ENCODE data around the gene UMPS. TPM values are rescaled to one million over a fixed set of nuclear protein-coding genes. Genes with fewer than 3 reads are reported as not detected.
"Not testable (repeated sequence)": the region's sequence is repeated elsewhere in the genome, so short reads cannot be mapped to it uniquely, and the experiment has no call there.

Gene UMPS
- total RNA-seq, 1 donor from 2014 or later, result 28.7 TPM

DNA sequence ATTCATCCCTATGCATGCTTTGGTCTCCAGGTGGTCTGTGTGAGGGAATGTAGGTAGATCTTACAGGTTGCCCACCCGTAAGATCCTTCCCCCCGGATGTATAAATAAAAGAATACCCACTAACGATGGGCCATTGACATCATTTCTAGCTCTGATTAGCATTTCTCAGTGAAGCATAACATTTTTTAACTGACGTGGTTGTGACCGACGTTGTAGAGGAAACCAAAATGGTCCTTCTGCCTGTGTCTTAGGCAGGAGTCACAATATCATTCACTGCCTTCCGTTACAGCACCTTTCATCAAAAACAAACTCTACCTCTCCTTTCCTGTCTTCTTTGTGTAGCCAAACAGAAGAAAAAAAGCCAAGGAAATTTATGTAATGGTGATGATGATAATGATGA lies 27.3 kb upstream of the UMPS start:
- no peak for DNase-seq (ENCODE audit: low read depth)
- H3K4me3 ChIP-seq (ENCODE audit: low read depth, low read length), result no peak overlapping the region
- TF ChIP-seq CTCF (conservative IDR thresholded peaks at IDR 0.05; ENCODE audit: low read depth, low read length), result no peak

DNA sequence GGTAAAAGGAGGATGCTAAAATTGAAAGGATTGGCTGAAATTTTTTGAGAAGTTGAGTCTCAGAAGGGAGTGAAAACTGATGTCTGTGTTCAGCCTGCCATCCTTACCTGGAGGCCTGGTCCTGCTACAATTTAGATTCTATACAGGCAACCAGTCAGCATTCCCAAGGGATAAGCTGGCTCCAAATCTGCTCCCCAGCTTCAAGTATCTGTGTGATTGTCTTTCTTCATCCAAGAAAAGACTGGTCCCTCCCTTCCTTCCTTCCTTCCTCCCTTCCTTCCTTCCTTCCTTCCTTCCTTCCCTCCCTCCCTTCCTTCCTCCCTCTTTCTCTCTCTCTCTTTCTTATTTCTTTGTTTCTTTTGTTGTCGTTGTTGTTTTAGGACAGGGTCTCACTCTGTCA lies 24.7 kb upstream of the UMPS start:
- TF ChIP-seq CTCF (conservative IDR thresholded peaks at IDR 0.05; ENCODE audit: low read depth, low read length), result no peak
- no peak overlapping the region for H3K4me3 ChIP-seq (ENCODE audit: low read depth, low read length)
- no peak for DNase-seq (ENCODE audit: low read depth)

DNA sequence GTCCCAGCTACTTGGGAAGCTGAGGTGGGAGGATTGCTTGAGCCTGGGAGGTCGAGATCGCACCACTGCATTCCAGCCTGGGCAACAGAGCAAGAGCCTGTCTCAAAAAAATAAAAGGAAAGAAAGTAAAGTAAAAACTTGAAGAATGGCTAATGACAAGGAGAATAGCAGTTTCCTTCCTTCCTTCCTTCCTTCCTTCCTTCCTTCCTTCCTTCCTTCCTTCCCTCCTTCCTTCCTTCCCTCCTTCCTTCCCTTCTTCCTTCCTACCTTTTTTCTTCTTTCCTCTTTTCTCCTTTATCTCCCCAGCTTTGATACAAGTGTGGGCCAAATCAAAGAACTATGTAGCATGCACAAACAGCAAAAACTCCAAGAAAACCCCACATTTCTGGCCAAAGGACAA lies 23.0 kb upstream of the UMPS start:
- not testable (repeated sequence) for DNase-seq (ENCODE audit: low read depth)

DNA sequence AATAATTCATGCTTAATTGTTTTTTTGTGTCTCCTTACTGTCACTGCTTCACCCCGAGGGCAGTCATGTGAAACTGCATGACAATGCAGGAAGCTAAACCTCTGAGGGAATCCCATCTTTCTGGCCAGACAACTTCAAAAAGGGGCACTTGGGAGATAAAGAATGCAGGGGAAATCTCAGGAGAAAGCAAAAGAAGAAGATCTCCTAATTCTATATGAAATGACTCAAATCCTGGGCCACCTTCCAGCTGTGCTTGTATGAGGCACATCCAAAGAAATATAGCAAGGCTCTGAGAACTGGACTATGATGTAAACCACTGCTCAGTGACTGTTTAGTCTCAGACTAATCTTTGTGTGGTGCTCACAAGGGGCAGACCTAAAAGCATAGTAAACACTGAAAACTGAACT lies 22.6 kb upstream of the UMPS start:
- DNase-seq (ENCODE audit: low read depth), result no peak
- TF ChIP-seq CTCF (conservative IDR thresholded peaks at IDR 0.05; ENCODE audit: low read depth, low read length), result no peak
- no peak overlapping the region for H3K4me3 ChIP-seq (ENCODE audit: low read depth, low read length)

More for the DNA sequence above, 23.0 kb upstream of the UMPS start:
- H3K4me3 ChIP-seq (ENCODE audit: low read depth, low read length), result not testable (repeated sequence)

DNA sequence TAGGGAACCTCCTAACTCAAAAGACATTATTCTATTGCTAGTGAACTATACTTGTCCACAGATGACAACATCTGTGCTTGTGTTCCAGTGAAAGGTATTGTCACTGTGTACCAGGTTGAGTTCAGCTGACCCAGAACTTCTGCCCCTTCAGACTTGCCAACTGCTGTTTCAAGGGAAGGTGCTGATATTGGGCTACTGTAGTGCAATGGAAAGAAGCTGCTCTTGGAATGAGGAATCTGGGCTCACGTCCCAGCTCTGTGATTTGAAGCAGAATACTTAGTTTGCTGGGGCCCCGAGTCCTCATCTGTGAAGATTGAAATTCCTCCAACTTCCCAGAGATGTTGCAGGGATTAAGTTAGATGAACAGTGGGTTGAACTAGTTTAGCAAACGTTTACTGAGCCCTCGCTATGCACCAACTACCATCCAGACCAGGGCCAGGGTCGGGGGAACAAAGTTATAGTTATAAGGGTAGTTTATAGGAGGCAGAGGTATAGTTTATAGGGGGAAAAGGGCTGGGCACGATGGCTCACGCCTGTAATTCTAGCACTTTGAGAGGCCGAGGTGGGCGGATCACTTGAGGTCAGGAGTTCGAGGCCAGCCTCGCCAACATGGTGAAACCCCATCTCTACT lies 15.9 kb upstream of the UMPS start:
- no peak overlapping the region for H3K4me3 ChIP-seq (ENCODE audit: low read depth, low read length)
- TF ChIP-seq CTCF (conservative IDR thresholded peaks at IDR 0.05; ENCODE audit: low read depth, low read length), result no peak
- no peak for DNase-seq (ENCODE audit: low read depth)

- TF ChIP-seq CTCF (conservative IDR thresholded peaks at IDR 0.05; ENCODE audit: low read depth, low read length), result no peak
These were observed 7.7 kb upstream of the UMPS start for GRCh38 chr3:124722589-124722988.

DNA sequence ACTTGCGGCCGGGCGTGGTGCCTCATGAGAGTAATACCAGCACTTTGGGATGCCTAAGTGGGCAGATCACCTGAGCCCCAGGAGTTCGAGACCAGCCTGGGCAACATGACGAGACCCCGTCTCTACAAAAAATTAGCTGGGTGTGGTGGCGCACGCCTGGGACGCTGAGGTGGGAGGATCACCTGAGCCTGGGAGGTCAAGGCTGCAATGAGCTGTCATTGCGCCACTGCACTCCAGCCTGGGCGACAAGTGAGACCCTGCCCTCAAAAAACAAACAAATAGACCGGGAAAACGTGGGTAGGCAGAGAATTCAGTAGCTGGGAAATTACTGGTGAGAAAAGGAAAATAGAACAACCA lies 667 bp downstream of the UMPS start:
- peak overlapping the region; percentile 90 for H3K4me3 ChIP-seq (ENCODE audit: low read depth, low read length)
- TF ChIP-seq CTCF (conservative IDR thresholded peaks at IDR 0.05; ENCODE audit: low read depth, low read length), result no peak
- no peak for DNase-seq (ENCODE audit: low read depth)

More at GRCh38 chr3:124722589-124722988, 7.7 kb upstream of the UMPS start:
- DNase-seq (ENCODE audit: low read depth), result no peak
- no peak overlapping the region for H3K4me3 ChIP-seq (ENCODE audit: low read depth, low read length)

All from epithelial cell of proximal tubule (primary cell).